HuH-7 (cell line): ENCODE measurements around the gene PLAA.
"Not testable (repeated sequence)": the region's sequence is repeated elsewhere in the genome, so short reads cannot be mapped to it uniquely, and the experiment has no call there.

Experiments
- DNase-seq: peaks from one replicate; pipeline ENCODE4 v3.0.0; 2011; ENCODE audit warnings: low spot score

PLAA gene

DNA sequence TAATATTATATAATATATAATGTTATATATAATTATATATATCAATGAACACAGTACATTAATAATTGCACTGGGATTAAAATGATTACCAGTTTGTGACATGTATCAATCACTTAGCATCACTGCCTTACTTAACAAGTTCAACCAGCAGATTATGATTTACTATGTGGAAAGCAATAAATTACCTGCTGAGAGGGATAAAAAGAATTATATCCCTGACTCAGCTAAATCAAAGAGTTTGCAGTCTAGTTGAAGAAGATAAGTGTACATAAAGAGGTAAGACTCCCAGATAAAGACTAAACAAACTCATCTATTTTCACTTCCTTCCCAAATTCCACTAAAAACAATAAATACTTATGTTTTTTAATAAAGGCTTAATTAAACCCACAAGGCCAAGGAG, 11.2 kb downstream of the PLAA start:
- DNase-seq = no peak

DNA sequence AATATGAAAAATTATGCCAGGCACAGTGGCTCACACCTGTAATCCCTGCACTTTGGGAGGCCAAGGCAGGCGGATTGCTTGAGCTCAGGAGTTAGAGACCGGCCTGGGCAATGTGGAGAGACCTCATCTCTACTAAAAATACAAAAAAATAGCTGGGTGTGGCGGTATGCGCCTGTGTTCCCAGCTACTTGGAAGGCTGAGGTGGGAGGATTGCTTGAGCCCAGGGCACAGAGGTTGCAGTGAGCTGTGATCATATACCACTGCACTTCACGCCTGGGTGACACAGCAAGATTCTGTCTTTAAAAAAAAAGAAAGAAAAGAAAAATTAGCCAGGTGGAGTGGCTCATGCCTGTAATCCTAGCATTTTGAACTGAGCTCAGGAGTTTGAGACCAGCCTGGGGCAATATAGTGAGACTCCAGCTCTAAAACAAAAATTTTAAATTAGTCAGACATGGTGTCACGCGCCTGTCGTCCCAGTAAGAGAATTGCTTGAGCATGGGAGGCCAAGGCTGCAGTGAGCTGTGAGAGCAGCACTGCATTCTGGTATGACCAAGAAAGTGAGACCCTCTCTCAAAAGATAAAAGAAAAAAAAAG, 18.0 kb downstream of the PLAA start:
- DNase-seq = no peak

DNA sequence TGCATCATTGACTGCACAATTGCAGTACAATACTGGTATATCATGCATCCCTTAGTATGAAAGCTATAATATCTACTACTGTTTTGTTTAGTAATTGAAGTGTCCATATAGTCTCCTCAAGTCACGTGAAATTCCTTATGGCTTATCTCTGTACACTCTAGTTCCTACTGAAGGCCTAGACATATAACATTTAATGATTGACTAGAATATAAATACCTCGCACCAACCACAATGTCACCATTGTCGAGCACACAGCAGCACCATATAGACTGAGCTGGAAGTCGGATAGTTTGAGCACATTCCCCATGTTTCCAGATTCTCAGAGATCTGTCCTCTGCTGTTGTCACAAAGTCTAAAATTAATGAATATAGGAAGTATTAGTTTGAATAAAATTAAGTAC, 21.4 kb downstream of the PLAA start:
- no peak for DNase-seq

DNA sequence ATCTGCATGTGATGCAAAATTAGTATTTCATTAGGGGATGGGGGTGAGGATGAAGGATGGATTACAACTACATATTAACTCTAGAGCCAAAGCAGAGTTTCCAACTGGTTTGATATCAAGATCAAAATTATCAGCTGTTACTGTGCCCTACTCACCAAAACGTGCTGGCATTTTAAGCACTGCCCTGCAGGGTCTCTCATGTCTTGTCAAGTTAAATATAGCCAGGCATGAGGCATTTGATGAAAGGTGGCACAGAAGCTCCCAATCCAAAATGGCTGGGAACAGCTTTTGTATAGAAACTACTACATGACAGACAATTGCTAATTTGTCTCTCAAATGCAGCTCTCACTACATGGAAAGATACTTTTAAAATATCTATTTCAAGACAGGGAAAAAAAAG, 27.3 kb downstream of the PLAA start:
- DNase-seq = no peak

DNA sequence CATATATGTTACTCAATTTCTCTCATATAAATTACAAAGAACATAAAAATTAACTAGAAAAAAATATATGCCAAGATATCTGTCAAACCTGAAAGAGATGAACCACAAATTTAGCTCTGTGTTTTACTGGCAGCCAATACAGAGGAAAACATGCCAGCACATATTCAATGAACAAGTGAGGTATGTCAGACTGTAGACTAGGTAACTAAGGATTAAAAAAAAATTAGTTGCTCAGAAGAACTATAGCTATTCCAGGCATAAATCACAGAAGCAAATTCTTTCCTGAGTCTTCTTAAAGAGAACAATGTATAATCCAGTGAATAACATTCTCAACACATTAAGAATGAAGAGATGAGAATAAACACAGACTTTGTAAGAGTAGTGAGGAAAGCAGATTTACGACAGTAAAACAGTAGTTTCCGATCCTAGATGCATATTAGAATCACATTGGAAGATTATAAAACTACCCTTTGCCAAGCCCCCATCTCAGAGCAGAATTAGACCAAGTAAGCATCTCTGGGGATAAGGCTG, 33.8 kb downstream of the PLAA start:
- no peak for DNase-seq

DNA sequence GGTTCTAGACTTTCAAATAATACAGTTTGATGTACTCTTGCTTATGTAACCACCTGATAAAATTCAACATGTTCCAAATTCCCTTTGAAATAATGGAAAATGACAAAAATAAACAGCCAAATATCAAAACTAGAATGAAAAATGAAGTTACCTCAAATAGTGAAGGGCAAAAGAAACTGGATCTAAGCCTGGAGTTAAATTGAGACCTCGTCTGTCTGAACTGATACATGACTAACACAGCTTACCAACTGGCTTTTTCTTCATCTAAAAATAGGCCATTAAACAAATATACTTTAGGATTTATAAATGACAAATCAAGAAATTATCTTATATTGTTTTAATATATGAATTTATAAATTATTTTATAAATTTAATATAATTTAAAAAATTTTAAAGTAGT, 42.4 kb downstream of the PLAA start:
- no peak for DNase-seq

DNA sequence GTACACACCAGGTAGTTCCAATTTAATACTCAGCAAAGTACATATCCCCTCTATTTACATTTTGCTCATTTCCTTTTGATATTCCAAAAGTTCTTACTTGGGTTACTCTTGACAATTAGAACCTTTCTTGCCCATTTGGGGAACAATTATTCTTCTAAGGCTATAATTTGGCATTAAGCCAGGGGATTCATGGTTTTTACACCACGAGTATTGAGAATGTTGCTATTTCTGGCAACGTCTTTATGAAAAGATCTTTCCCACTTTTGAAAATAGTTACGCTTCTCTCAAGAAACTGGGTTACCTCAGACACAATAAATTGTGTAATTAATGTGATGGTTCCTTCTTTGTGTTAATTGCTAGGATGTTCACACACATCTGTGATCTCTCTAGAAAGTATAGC, 43.0 kb downstream of the PLAA start:
- no peak for DNase-seq

DNA sequence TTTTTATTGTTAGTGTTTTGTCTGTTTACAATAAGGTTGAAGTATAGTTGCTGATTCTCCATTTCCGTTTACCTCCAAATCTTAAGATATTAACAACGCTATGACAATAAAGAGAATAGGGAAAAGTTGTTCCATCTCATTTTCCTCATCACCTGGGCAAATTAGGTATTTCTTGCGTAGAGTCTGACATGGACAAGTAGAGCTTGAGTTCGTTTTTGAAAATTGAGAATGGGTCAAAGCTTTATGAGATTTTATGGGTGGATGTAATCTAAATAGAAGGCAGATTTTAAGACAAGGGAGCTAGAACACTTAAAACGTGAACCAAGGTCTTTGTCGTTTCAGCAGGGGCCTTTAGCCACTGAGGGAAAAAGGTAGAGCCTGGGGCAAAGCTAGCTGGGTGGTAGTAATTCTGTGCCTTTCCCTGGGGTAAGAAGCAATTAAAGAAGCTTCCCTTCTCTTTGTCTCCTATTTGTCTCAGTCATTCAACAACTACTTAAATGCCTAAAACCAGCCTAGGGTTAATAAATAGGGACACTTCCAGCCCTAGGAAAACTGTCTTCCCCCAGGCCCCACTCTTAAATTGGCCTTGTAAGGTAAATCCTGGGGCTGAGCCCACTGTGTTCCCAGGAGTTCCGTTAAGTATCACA, 53.9 kb downstream of the PLAA start:
- no peak for DNase-seq

DNA sequence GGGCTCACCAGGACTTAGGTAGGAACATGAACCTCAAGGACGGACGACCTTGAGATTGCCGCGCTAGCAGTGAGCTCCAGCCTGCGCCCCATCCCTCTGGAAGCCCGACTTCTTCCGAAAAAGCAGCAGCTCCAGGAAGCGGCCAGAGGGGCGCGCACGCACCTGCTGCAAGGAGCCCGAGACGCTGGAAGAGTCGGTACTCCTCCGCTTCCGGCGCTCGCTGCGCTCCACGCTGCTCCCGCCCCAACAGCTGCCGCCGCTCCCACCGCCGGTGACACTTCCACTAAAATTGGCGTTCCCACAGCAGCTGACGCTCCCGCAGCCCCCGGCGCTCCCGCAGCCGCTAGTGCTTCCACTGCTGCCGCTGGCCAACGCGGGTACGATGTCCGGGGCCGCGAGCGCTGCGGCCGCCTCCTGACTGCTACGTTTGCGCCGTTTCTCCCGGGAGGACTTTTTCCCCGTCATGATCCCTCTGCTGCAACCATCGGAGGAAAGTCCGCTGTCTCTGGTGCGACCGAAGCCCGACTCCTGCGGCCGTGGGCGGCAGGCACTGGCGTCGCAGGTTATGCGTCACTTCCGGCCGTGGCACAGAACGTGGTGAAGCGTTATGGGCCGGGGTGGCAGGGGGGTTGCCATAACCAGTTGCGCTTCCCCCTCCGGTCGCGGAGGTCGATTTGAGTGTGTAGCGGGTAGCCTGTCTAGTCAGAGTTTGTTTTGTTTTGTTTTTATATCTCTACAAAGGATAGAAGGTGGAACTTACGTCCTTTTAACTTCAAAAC, 54.6 kb downstream of the PLAA start, which contains the start of gene CAAP1:
Gene CAAP1 (minus strand): TSS at position 552 of the 779 bp plus-strand sequence. CDS start 87 bp downstream, at position 465.
- peak; percentile 77 for DNase-seq

DNA sequence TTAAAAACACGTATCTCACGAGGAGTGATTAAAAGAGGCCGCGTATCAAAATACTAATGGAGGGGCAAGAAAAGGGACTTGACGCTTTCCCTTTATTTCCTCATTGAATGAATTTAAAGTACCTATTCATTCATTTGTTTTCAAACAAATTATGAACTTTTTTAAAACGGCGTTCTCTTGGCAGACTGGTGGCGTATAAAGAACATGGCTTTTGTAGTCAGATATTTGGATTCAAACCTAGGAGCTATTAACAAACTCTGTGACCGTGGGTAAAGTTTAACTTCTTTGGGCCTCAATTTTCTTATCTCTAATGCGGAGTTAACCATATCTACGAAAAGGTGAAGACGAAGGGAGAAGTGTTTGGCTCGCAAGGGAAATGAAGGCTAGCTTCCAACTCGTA, 55.3 kb downstream of the PLAA start:
- DNase-seq = no peak

DNA sequence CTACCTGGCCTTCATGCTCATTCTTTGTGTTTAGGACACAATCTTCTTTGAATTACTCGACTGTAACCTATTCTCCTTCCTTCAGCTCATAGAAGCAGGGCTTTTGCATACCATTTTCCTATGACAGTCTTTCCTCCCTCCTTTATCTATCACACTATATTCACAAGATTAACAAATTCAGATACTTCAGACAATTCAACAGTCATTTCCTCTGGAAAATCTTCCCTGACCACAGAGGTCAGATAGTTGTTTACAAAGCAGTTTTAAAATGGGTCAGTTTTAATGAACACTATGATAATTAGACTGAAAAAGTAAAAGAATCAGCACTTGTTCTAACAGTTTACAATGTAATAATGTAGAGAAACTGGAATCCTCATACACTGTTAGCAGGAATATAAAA, 58.8 kb downstream of the PLAA start:
- no peak for DNase-seq

DNA sequence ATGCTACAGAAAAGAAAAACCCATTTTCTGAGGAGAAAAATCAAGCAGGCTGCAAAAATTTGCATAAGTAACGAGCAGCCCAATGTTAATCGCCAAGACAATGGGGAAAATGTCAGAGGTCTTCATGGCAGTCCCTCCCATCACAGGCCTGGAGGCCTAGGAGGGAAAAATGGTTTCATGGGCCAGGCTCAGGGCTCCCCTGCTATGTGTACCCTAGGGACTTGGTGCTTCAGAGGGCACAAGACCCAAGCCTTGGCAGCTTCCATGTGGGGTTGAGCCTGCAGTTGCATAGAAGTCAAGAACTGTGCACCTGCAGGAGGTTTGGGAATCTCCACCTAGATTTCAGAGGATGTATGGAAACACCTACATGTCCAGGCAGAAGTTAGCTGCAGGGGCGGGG, 64.9 kb downstream of the PLAA start:
- DNase-seq = no peak

DNA sequence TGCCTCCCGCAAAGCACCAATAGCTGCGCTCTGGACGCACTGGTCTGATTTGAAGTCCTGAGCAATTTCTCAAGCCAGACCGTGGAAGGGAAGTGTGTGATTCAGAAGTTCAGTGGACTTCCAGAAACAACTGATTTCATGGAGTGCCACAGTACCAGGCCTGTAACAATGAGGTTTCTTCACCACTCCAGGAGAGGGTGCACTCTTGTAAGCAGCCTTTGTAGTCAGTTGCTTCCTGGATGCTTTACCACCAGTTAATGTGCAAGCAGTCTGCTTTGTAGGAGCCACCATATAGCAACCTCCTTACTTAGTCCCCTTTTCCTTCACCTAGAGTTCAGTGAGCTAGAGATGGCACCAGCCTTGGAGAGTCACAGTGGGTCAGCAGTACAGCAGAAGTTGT, 66.8 kb downstream of the PLAA start:
- DNase-seq = no peak

DNA sequence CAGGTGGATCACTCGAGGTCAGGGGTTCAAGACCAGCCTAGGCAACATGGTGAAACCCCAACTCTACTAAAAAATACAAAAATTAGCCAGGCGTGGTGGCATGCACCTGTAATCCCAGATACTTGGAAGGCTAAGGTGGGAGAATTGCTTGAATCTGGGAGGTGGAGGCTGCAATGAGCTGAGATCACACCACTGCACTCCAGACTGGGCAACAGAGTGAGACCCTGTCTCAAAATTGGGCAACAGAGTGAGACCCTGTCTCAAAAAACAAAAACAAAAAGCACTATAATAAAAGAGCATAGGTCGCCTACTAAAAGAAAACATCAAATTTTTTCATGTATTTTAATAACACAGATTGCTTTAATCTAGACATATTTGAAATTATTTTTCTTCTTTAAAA, 71.9 kb downstream of the PLAA start:
- not testable (repeated sequence) for DNase-seq

DNA sequence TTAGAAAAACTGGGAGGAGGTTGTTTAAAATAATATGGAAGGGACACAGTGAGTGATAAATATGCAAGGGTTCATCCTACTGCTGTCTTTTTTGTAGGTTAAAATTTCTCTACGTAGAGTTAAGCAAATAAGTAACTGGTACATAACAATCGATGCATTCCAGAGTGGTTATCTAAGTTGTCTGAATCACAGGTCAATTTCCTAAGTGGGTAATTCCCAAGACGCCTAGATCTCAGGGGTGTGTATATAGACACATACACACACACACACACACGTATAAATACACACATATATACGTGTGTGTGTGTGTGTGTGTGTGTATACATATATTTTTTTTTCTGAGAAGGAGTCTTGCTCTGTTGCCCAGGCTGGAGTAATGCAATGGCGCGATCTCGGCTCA, 76.8 kb downstream of the PLAA start:
- no peak for DNase-seq

DNA sequence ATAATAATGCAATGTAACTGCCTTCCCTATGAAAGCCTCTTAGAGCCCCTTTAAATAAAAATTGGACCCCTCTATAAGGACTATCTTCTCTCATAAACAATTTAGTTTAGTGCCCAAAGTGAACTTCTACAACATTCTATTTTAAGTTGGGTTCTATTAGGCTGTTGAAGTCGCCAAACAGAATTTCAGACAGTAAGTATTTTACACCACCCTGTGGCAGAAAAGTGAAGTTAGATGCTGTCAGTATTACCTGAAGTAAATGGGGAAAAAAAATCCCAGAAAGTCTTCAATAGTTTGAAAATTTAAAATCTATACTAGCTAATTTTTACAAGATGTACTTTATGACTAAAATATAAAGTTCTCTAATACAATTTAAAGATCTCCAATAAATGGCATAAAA, 84.0 kb downstream of the PLAA start:
- DNase-seq = no peak

DNA sequence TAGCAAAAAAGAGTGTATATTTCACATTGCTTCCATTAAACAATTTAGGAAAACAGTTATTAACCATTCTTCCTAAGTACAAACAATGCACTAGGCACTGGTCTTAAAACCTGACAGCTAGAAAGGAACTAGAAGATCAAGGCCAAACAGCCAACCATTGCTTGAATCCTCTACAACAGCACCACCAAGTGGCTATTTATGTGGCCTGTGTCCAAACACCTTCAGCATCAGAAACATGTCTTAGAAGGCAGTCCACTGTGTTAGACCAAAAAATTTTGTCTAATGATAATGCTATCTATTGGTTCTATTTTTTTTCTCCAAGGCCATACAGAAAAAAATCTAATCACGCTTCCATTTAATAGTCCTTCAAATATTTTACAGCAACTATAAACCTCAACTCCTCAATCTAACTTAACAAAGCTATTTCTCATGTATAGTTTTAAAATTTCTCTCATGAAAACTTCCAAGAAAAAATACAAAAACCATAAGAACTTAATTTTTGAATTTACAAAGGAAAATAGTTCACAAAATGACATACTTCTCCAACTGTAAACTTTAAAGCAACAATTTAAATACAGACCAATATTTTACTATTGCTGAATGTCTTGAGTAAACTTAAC, 90.5 kb downstream of the PLAA start:
- DNase-seq = peak; percentile 9
